B cell (primary cell): ENCODE measurements around the gene KCNH1. TPM values are rescaled to one million over a fixed set of nuclear protein-coding genes. Genes with fewer than 3 reads are reported as not detected.

ENCODE experiments used
- ATAC-seq: fragments of 200-7000 bp; cut with Tn5 transposase; one replicate; pipeline ENCODE4 v1.10.0; 2021; ENCODE audit warnings: low read depth, mild to moderate bottlenecking, moderate number of reproducible peaks, moderate library complexity
- CTCF ChIA-PET: fragments of 350-600 bp; sonication (Branson Sonifier 250); formaldehyde crosslinking; loops from one replicate; lab custom pipeline; 2021; ENCODE audit warnings: antibody characterized with exemption, inconsistent platforms; lab: Charles Lee
- POLR2A ChIA-PET: fragments of 350-600 bp; sonication (Branson Sonifier 250); formaldehyde crosslinking; loops from one replicate; lab custom pipeline; 2021; ENCODE audit warnings: antibody characterized with exemption; lab: Charles Lee
- DNase-seq: peaks from one replicate; pipeline ENCODE4 v3.0.0; 2013
- H2AFZ ChIP-seq: 2 replicates; pipeline ENCODE4 v1.6.1; 2012; ENCODE audit warnings: mild to moderate bottlenecking, low read depth, low read length; ENCODE audit not compliant: insufficient read depth, poor library complexity, severe bottlenecking
- H3K27ac ChIP-seq, 2 donors: 1 replicate in 1 of 2; 2 replicates in 1 of 2; pipeline ENCODE4 v1.5.1; 2012 to 2013; ENCODE audit warnings: low read length in 2 of 2, mild to moderate bottlenecking in 2 of 2, moderate library complexity in 1 of 2
- H3K27me3 ChIP-seq, 4 experiments: fragments of 200-600 bp in 1 of 4; sonication (generic) in 1 of 4; replicated peaks in 1 of 4; 1 replicate in 2 of 4; 2 replicates in 2 of 4; pipeline versions ENCODE4 v1.6.1 to v1.7.0; 2013 to 2016; ENCODE audit warnings: low read length in 3 of 4, mild to moderate bottlenecking in 2 of 4, mixed read lengths in 1 of 4, moderate library complexity in 1 of 4; ENCODE audit not compliant: insufficient read depth in 4 of 4, control insufficient read depth in 3 of 4; ENCODE audit errors: control extremely low read depth in 1 of 4
- H3K36me3 ChIP-seq, 2 experiments: replicated peaks in 1 of 2; 1 replicate in 1 of 2; 2 replicates in 1 of 2; pipeline versions ENCODE4 v1.6.1 to v1.7.1; 2013; ENCODE audit warnings: low read length in 1 of 2; ENCODE audit not compliant: insufficient read depth in 2 of 2, control insufficient read depth in 1 of 2; ENCODE audit errors: control extremely low read depth in 1 of 2, extremely low read depth in 1 of 2
- H3K4me1 ChIP-seq, 2 donors: fragments of 200-600 bp in 1 of 2; sonication (generic) in 1 of 2; 1 replicate in 1 of 2; 2 replicates in 1 of 2; pipeline versions ENCODE4 v1.5.1 to v1.6.1; 2013 to 2017; ENCODE audit warnings: low read length in 2 of 2; ENCODE audit not compliant: control insufficient read depth in 2 of 2, insufficient read depth in 2 of 2
- H3K4me2 ChIP-seq: replicated peaks from 2 replicates; pipeline ENCODE3; 2012; ENCODE audit warnings: mild to moderate bottlenecking, low read depth, low read length; ENCODE audit not compliant: poor library complexity, severe bottlenecking
- H3K4me3 ChIP-seq, 5 experiments: fragments of 200-600 bp in 1 of 5; sonication (generic) in 1 of 5; 1 replicate in 3 of 5; 2 replicates in 2 of 5; pipeline versions ENCODE4 v1.5.1 to v1.7.0; 2011 to 2016; ENCODE audit warnings: low read length in 4 of 5, mild to moderate bottlenecking in 4 of 5, low read depth in 2 of 5, control low read depth in 1 of 5, moderate library complexity in 1 of 5; ENCODE audit not compliant: insufficient read depth in 1 of 5; ENCODE audit errors: control extremely low read depth in 1 of 5, extremely low read depth in 1 of 5
- H3K79me2 ChIP-seq: fragments of 200-600 bp; sonication (generic); one replicate; pipeline ENCODE4 v1.6.0; 2016; ENCODE audit warnings: low read length; ENCODE audit not compliant: control insufficient read depth, insufficient read depth
- H3K9ac ChIP-seq: fragments of 200-600 bp; sonication (generic); 2 replicates; pipeline ENCODE4 v1.6.1; 2017; ENCODE audit warnings: mild to moderate bottlenecking, low read length, moderate library complexity
- H3K9me3 ChIP-seq, 3 donors: one replicate each; pipeline versions ENCODE4 v1.6.1 to v1.7.1; 2013; ENCODE audit warnings: low read length in 2 of 3; ENCODE audit not compliant: control insufficient read depth in 2 of 3, insufficient read depth in 1 of 3; ENCODE audit errors: control extremely low read depth in 1 of 3
- H4K20me1 ChIP-seq: 2 replicates; pipeline ENCODE4 v1.6.0; 2012; ENCODE audit warnings: mild to moderate bottlenecking, low read length; ENCODE audit not compliant: insufficient read depth, control insufficient read depth, poor library complexity, severe bottlenecking
- H3K27ac Mint-ChIP-seq: one replicate; pipeline ENCODE4 v1.8.0; 2021; ENCODE audit warnings: mixed read lengths
- H3K27me3 Mint-ChIP-seq: one replicate; pipeline ENCODE4 v1.8.0; 2021; ENCODE audit warnings: mixed read lengths
- H3K4me1 Mint-ChIP-seq: one replicate; pipeline ENCODE4 v1.8.0; 2021; ENCODE audit warnings: mixed read lengths
- H3K4me3 Mint-ChIP-seq: one replicate; pipeline ENCODE4 v1.8.0; 2021; ENCODE audit warnings: mixed read lengths
- H3K9me3 Mint-ChIP-seq: one replicate; pipeline ENCODE4 v1.8.0; 2022; ENCODE audit warnings: mixed read lengths; ENCODE audit not compliant: insufficient read depth
- EZH2 ChIP-seq: IDR thresholded peaks from 2 replicates; pipeline ENCODE4 v1.6.1; 2012; ENCODE audit warnings: borderline replicate concordance, low read depth, mild to moderate bottlenecking, moderate library complexity, low read length; ENCODE audit not compliant: insufficient read depth, poor library complexity, severe bottlenecking
- WGBS: methylation state at CpG from one replicate; pipeline ENCODE4 v1.1.5; 2013; ENCODE audit warnings: missing lambda C conversion rate; ENCODE audit not compliant: insufficient coverage; 5-methylcytosine and 5-hydroxymethylcytosine counted together
- intact Hi-C: fragments of 100-400 bp; cut with micrococcal nuclease; formaldehyde crosslinking; loops from one replicate; pipeline ENCODE4 v1.10.0; 2022
- polyA plus RNA-seq: library from polyadenylated mRNA; depleted of rRNA; stranded (reverse); fragments of >200 nt; gene quantifications from 2 replicates; pipeline ENCODE4 v1.2.3, GENCODE V29; 2012
- total RNA-seq, 2 donors: library from RNA; stranded (reverse); fragments of 120-200 nt in 1 of 2; gene quantifications; 1 replicate in 1 of 2; 2 replicates in 1 of 2; pipeline versions ENCODE4 v1.2.3 to v1.2.4, GENCODE V29; 2013 to 2022
- TF ChIP-seq, protein P1 (sequence below): fragments of 200-600 bp; IDR thresholded peaks from one replicate; pipeline ENCODE4 v1.8.0; 2022; ENCODE audit warnings: antibody characterized with exemption, mild to moderate bottlenecking

Gene KCNH1
- total and polyA plus RNA-seq, 2 donors (not counting 1 experiment from before 2014, with no cell fraction given), result not detected

DNA sequence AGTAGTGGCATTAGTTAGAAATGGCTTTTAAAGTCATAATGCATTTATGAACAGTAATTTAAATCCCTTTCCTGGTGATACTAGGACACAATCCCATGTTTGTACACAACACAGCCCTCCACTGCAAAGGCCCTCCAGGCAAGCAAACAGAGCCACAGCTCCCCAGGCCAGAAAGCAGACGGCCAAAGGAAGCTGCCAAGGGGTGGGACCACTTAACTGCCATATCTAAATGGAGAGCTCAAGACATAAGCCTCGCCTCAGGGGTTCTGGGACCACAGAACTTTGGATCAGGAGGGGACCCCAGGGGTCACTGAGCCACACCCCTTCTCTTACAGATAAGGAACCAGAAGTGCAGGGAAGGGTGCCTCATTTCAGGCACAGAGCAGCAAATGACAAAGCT is 189.7 kb downstream of the KCNH1 start:
- Histone ChIP-seq H3K27me3 (no peaks in the 10 kb centered on the region), H3K9ac (no peak overlapping the region), H3K4me2 (no peak overlapping the region), H2AFZ (no peak overlapping the region), H3K79me2 (no peaks in the 10 kb centered on the region), H3K4me3 (no peak overlapping the region), H3K27ac (no peak overlapping the region), H3K9me3 (no peaks in the 10 kb centered on the region), H3K4me1 (no peaks in the 10 kb centered on the region), H3K36me3 (no peaks in the 10 kb centered on the region), H4K20me1 (no peaks in the 10 kb centered on the region)
- intact Hi-C loops, result no loop called here
- CTCF ChIA-PET, result no interaction called here
- Mint-ChIP-seq H3K4me3 (no peak overlapping the region), H3K27ac (no peak overlapping the region), H3K27me3 (no peaks in the 10 kb centered on the region), H3K4me1 (no peaks in the 10 kb centered on the region), H3K9me3 (no peaks in the 10 kb centered on the region)
- ATAC-seq (no peak), DNase-seq (no peak)
- 38% methylated on average over 2 of the region's 2 CpGs for WGBS
- no peak for TF ChIP-seq EZH2
- TF ChIP-seq, protein P1, sequence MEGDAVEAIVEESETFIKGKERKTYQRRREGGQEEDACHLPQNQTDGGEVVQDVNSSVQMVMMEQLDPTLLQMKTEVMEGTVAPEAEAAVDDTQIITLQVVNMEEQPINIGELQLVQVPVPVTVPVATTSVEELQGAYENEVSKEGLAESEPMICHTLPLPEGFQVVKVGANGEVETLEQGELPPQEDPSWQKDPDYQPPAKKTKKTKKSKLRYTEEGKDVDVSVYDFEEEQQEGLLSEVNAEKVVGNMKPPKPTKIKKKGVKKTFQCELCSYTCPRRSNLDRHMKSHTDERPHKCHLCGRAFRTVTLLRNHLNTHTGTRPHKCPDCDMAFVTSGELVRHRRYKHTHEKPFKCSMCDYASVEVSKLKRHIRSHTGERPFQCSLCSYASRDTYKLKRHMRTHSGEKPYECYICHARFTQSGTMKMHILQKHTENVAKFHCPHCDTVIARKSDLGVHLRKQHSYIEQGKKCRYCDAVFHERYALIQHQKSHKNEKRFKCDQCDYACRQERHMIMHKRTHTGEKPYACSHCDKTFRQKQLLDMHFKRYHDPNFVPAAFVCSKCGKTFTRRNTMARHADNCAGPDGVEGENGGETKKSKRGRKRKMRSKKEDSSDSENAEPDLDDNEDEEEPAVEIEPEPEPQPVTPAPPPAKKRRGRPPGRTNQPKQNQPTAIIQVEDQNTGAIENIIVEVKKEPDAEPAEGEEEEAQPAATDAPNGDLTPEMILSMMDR, result no peak
- POLR2A ChIA-PET, result no interaction called here

DNA sequence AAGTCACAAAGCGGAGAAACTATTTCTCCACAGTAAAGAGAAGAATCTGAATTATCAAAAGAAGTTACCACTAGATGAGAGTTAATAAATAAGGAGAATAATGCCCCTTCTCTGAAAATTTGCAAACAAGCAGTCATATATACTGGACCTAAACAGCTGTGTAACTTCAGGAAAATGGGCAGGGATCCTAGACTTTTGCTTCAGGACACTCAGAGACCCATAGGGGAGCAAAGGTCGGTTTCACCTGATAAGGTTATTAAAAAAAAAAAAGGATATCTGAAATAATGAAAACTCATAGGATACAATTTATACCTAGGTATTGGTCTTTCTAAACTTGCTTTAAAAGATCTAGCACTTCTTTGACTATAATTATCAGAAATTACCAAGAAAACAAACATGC is 191.4 kb downstream of the KCNH1 start:
- ATAC-seq (no peak), DNase-seq (no peak)
- Histone ChIP-seq H3K79me2 (no peaks in the 10 kb centered on the region), H3K27ac (no peak overlapping the region), H3K27me3 (no peaks in the 10 kb centered on the region), H3K9me3 (no peaks in the 10 kb centered on the region), H3K4me3 (no peak overlapping the region), H2AFZ (no peak overlapping the region), H3K4me2 (no peak overlapping the region), H3K36me3 (no peaks in the 10 kb centered on the region), H3K4me1 (no peaks in the 10 kb centered on the region), H4K20me1 (no peaks in the 10 kb centered on the region), H3K9ac (no peak overlapping the region)
- POLR2A ChIA-PET, result no interaction called here
- intact Hi-C loops, result no loop called here
- TF ChIP-seq, protein P1, result no peak
- Mint-ChIP-seq H3K9me3 (no peaks in the 10 kb centered on the region), H3K27ac (no peak overlapping the region), H3K27me3 (no peaks in the 10 kb centered on the region), H3K4me1 (no peaks in the 10 kb centered on the region), H3K4me3 (no peak overlapping the region)
- WGBS, result no CpG with 5 or more reads among the region's 2 CpGs
- CTCF ChIA-PET, result no interaction called here
